NCI-H128 (cell line): ENCODE measurements around the gene KCND3.
"Not testable (repeated sequence)": the region's sequence is repeated elsewhere in the genome, so short reads cannot be mapped to it uniquely, and the experiment has no call there.

Source experiments
- DNase-seq: peaks from one replicate; lab custom pipeline; 2025; ENCODE audit not compliant: unreplicated experiment; lab: John Stamatoyannopoulos, UW

Gene KCND3

GRCh38 chr1:111818546-111818945, 170.9 kb downstream of the KCND3 start:
- DNase-seq = no peak

- no peak for DNase-seq
These were observed 171.4 kb downstream of the KCND3 start for GRCh38 chr1:111818081-111818480.

- DNase-seq = no peak
These were observed 174.8 kb downstream of the KCND3 start for GRCh38 chr1:111814642-111815041.

- DNase-seq = no peak
These were observed 175.2 kb downstream of the KCND3 start for GRCh38 chr1:111814305-111814628.

GRCh38 chr1:111813440-111814304, 175.8 kb downstream of the KCND3 start:
- DNase-seq = no peak

- DNase-seq = no peak
These were observed 177.2 kb downstream of the KCND3 start for GRCh38 chr1:111812306-111812705.

- DNase-seq = no peak
These were observed 177.6 kb downstream of the KCND3 start for GRCh38 chr1:111811891-111812290.

GRCh38 chr1:111805251-111805650, 184.2 kb downstream of the KCND3 start:
- no peak for DNase-seq

- DNase-seq = no peak
These were observed 184.7 kb downstream of the KCND3 start for GRCh38 chr1:111804776-111805175.

GRCh38 chr1:111803951-111804350, 185.5 kb downstream of the KCND3 start:
- no peak for DNase-seq

GRCh38 chr1:111802984-111803383, 186.5 kb downstream of the KCND3 start:
- DNase-seq = no peak

GRCh38 chr1:111802110-111802509, 187.4 kb downstream of the KCND3 start:
- DNase-seq = no peak

GRCh38 chr1:111801071-111801850, 188.2 kb downstream of the KCND3 start:
- no peak for DNase-seq

- not testable (repeated sequence) for DNase-seq
These were observed 189.7 kb downstream of the KCND3 start for GRCh38 chr1:111799722-111800121.

GRCh38 chr1:111798580-111798979, 190.9 kb downstream of the KCND3 start:
- no peak for DNase-seq

GRCh38 chr1:111795401-111795800, 194.1 kb downstream of the KCND3 start:
- no peak for DNase-seq

GRCh38 chr1:111793923-111794322, 195.5 kb downstream of the KCND3 start:
- no peak for DNase-seq

- DNase-seq = no peak
These were observed 197.2 kb downstream of the KCND3 start for GRCh38 chr1:111792249-111792648.

- no peak for DNase-seq
These were observed 197.7 kb downstream of the KCND3 start for GRCh38 chr1:111791776-111792175.

GRCh38 chr1:111789666-111790316, 199.7 kb downstream of the KCND3 start:
- DNase-seq = no peak

- DNase-seq = no peak
These were observed 200.3 kb downstream of the KCND3 start for GRCh38 chr1:111789142-111789541.
